PFSK-1 (cell line): ENCODE measurements around the gene RNF223.

Source experiments
- POLR2AphosphoS5 ChIP-seq: IDR thresholded peaks from 2 replicates; pipeline ENCODE4 v1.6.1; 2012; ENCODE audit warnings: low read depth, mild to moderate bottlenecking, control low read depth, low read length, moderate library complexity
- SIN3A ChIP-seq: IDR thresholded peaks from 2 replicates; pipeline ENCODE4 v1.6.1; 2012; ENCODE audit warnings: mild to moderate bottlenecking, low read length, moderate library complexity, borderline replicate concordance; ENCODE audit not compliant: insufficient read depth
- TAF1 ChIP-seq: IDR thresholded peaks from 2 replicates; pipeline ENCODE4 v1.6.1; 2012; ENCODE audit warnings: low read length, control low read depth, borderline replicate concordance; ENCODE audit not compliant: insufficient read depth
- TF ChIP-seq, protein P1 (sequence below), 2 experiments: IDR thresholded peaks; 2 replicates each; pipeline versions ENCODE4 v1.6.1 to v1.8.0; 2011 to 2012; ENCODE audit warnings: low read depth in 2 of 2, low read length in 2 of 2, control low read depth in 1 of 2, inconsistent platforms in 1 of 2, mild to moderate bottlenecking in 1 of 2, moderate library complexity in 1 of 2; ENCODE audit not compliant: insufficient read depth in 1 of 2

GRCh38 chr1:1025730-1026129 is 48.4 kb downstream of the RNF223 start:
- TF ChIP-seq SIN3A (no peak), POLR2AphosphoS5 (no peak), TAF1 (no peak)
- TF ChIP-seq, protein P1, sequence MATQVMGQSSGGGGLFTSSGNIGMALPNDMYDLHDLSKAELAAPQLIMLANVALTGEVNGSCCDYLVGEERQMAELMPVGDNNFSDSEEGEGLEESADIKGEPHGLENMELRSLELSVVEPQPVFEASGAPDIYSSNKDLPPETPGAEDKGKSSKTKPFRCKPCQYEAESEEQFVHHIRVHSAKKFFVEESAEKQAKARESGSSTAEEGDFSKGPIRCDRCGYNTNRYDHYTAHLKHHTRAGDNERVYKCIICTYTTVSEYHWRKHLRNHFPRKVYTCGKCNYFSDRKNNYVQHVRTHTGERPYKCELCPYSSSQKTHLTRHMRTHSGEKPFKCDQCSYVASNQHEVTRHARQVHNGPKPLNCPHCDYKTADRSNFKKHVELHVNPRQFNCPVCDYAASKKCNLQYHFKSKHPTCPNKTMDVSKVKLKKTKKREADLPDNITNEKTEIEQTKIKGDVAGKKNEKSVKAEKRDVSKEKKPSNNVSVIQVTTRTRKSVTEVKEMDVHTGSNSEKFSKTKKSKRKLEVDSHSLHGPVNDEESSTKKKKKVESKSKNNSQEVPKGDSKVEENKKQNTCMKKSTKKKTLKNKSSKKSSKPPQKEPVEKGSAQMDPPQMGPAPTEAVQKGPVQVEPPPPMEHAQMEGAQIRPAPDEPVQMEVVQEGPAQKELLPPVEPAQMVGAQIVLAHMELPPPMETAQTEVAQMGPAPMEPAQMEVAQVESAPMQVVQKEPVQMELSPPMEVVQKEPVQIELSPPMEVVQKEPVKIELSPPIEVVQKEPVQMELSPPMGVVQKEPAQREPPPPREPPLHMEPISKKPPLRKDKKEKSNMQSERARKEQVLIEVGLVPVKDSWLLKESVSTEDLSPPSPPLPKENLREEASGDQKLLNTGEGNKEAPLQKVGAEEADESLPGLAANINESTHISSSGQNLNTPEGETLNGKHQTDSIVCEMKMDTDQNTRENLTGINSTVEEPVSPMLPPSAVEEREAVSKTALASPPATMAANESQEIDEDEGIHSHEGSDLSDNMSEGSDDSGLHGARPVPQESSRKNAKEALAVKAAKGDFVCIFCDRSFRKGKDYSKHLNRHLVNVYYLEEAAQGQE (IDR thresholded peaks at IDR 0.05; ENCODE audit: insufficient read depth in 1 of 2, low read depth in 2 of 2, low read length in 2 of 2), result no peak
